Endothelial cell (in vitro differentiated cells): Measurements from ENCODE around the gene PPARGC1A. TPM values are rescaled to one million over a fixed set of nuclear protein-coding genes. Genes with fewer than 3 reads are reported as not detected.

Experiments used
- DNase-seq: peaks from one replicate; pipeline ENCODE4 v3.0.0; 2021; ENCODE audit warnings: low spot score
- H3K27ac Mint-ChIP-seq: one replicate; pipeline ENCODE4 v1.8.0; 2021; ENCODE audit warnings: mixed read lengths, inconsistent platforms; ENCODE audit not compliant: unreplicated experiment
- H3K27me3 Mint-ChIP-seq: one replicate; pipeline ENCODE4 v1.8.0; 2021; ENCODE audit warnings: mild to moderate bottlenecking, moderate library complexity, mixed read lengths, inconsistent platforms; ENCODE audit not compliant: unreplicated experiment
- H3K36me3 Mint-ChIP-seq: one replicate; pipeline ENCODE4 v1.8.0; 2021; ENCODE audit warnings: mild to moderate bottlenecking, low read depth, mixed read lengths, inconsistent platforms; ENCODE audit not compliant: unreplicated experiment
- H3K4me1 Mint-ChIP-seq: one replicate; pipeline ENCODE4 v1.8.0; 2021; ENCODE audit warnings: mild to moderate bottlenecking, mixed read lengths, inconsistent platforms; ENCODE audit not compliant: unreplicated experiment
- H3K4me3 Mint-ChIP-seq: one replicate; pipeline ENCODE4 v1.8.0; 2021; ENCODE audit warnings: mild to moderate bottlenecking, mixed read lengths, inconsistent platforms; ENCODE audit not compliant: unreplicated experiment
- H3K9me3 Mint-ChIP-seq: one replicate; pipeline ENCODE4 v1.8.0; 2021; ENCODE audit warnings: mixed read lengths, inconsistent platforms; ENCODE audit not compliant: unreplicated experiment
- CTCF ChIP-seq: fragments of 200-600 bp; sonication (generic); IDR thresholded peaks from one replicate; pipeline ENCODE4 v1.5.0; 2021; ENCODE audit warnings: antibody characterized with exemption; ENCODE audit not compliant: unreplicated experiment
- total RNA-seq: library from RNA; stranded (reverse); fragmentation: NEBNext Ultra II Directional; extraction: Animal tissue kit (Norgen Biotek cat#: 25700); gene quantifications from one replicate; pipeline ENCODE4 v1.2.1, GENCODE V29; 2021; ENCODE audit not compliant: unreplicated experiment

The PPARGC1A gene
- total RNA-seq, 1 donor from 2014 or later, result 11.4 TPM

- H3K9me3 Mint-ChIP-seq, result no peaks in the 10 kb centered on the region
- DNase-seq, result no peak
- no peak overlapping the region for H3K4me3 Mint-ChIP-seq
- no peak overlapping the region for H3K27ac Mint-ChIP-seq
- no peaks in the 10 kb centered on the region for H3K27me3 Mint-ChIP-seq
- no peaks in the 10 kb centered on the region for H3K4me1 Mint-ChIP-seq
- peak; percentile 39 for TF ChIP-seq CTCF
- H3K36me3 Mint-ChIP-seq, result no peaks in the 10 kb centered on the region
Measured at GRCh38 chr4:23902222-23902804, 12.5 kb upstream of the PPARGC1A start.

GRCh38 chr4:23900636-23901035 lies 10.8 kb upstream of the PPARGC1A start:
- DNase-seq, result no peak
- Mint-ChIP-seq H3K36me3 (no peaks in the 10 kb centered on the region), H3K4me1 (no peaks in the 10 kb centered on the region), H3K4me3 (no peak overlapping the region), H3K27me3 (no peaks in the 10 kb centered on the region), H3K9me3 (no peaks in the 10 kb centered on the region), H3K27ac (no peak overlapping the region)
- no peak for TF ChIP-seq CTCF

GRCh38 chr4:23899565-23899964 lies 9.7 kb upstream of the PPARGC1A start:
- no peak overlapping the region for H3K27ac Mint-ChIP-seq
- no peaks in the 10 kb centered on the region for H3K36me3 Mint-ChIP-seq
- TF ChIP-seq CTCF, result no peak
- H3K9me3 Mint-ChIP-seq, result no peaks in the 10 kb centered on the region
- no peak for DNase-seq
- H3K27me3 Mint-ChIP-seq, result no peaks in the 10 kb centered on the region
- H3K4me3 Mint-ChIP-seq, result no peak overlapping the region
- H3K4me1 Mint-ChIP-seq, result no peaks in the 10 kb centered on the region

- no peaks in the 10 kb centered on the region for H3K9me3 Mint-ChIP-seq
- H3K27me3 Mint-ChIP-seq, result no peaks in the 10 kb centered on the region
- no peak for DNase-seq
- no peaks in the 10 kb centered on the region for H3K4me1 Mint-ChIP-seq
- no peak for TF ChIP-seq CTCF
- H3K36me3 Mint-ChIP-seq, result no peaks in the 10 kb centered on the region
- no peak overlapping the region for H3K4me3 Mint-ChIP-seq
- H3K27ac Mint-ChIP-seq, result no peak overlapping the region
Measured at GRCh38 chr4:23897564-23898109, 7.8 kb upstream of the PPARGC1A start.

GRCh38 chr4:23894021-23894420 lies 4.2 kb upstream of the PPARGC1A start:
- no peaks in the 10 kb centered on the region for H3K36me3 Mint-ChIP-seq

More at GRCh38 chr4:23894021-23894420, 4.2 kb upstream of the PPARGC1A start:
- Mint-ChIP-seq H3K27ac (no peak overlapping the region), H3K27me3 (peaks cover 3% of the 10 kb centered on the region), H3K9me3 (no peaks in the 10 kb centered on the region), H3K4me3 (no peak overlapping the region), H3K4me1 (peaks cover 14% of the 10 kb centered on the region)
- no peak for TF ChIP-seq CTCF
- DNase-seq, result no peak
